ENCODE results near the gene LYVE1.

The LYVE1 gene

DNA sequence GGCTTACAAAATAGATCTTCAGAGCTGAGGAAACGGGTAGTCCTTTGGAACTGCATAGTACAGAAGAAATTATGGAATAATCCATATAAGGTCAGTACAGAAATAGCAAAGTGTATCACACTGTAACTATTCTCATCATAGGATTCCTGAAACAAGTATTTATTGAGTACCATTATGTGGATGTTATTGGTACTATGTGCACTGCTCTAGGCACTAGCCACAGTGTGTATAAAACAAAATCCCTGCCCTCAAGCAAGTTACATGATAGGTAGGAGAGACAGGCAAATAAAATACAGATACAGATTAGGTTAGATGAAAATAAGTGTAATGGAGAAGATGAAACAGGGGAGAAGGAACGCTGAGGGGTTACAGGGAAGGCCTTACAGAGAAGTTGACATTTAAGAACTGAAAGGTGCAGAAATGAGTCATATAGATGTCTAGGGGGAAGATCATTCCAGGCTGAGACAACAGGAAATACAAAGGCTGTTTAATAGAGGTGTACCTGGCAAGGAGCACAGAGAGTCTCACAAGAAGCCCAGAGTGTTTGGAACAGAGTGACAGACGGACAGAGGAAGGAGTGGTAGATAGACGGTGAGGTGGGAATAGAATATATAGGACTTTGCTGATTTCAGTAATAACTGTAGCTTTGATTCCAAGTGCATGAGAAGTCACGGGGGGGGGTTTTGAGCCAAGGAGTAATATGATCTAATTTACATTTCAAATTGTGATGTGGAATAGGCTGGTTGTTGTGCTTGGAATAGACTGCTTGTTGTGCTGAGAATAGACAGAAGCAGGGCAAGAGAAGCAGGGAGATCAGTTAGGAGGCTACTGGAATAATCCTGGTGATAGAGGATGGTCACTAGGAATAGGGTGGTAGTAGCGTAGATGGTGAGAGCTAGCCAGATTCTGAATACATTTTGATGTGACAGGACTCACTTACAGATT, 41.2 kb downstream of the LYVE1 start:
- in situ Hi-C loops (cut with HindIII; ENCODE audit: low sequenced_read_pairs): no loop called here

DNA sequence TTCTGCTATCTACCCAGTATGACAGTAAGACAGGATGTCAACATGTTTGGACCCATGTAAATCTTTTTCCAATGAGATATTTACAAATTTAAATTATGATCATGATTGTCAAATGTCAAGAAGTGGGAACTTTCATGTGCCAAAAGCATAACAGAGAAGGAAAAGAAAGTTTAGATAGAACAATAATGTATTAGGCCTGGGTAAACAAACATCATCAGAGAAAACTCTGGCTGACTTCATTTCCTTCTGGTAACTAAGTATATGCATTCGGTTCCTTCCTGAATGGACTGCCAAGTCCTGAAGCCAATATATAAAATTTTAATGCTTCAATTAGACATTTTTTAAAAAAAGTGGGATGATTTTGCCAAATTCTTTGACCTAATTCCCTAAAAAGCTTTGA, 44.0 kb downstream of the LYVE1 start:
- in situ Hi-C loops (cut with HindIII; ENCODE audit: low sequenced_read_pairs): no loop called here

DNA sequence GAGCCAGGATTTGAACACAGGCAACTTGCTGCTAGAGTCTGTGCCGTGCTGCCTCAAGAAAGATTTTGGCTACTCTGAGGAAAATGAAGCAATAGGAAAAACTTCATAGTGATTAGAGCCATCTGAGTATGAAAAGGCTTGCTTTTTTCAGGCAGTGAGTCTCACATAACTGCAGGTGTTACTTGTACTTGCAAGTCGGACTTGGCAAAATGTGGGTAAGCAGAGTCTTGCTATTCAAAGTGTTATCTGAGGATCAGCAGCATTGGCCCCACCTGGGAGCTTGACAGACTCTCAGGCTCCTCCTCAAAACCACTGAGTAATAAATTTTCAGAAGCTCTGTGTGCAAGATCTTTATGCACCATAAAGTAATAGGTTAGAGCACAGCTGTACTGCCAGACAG, 45.5 kb downstream of the LYVE1 start:
- in situ Hi-C loops (cut with HindIII; ENCODE audit: low sequenced_read_pairs): no loop called here

DNA sequence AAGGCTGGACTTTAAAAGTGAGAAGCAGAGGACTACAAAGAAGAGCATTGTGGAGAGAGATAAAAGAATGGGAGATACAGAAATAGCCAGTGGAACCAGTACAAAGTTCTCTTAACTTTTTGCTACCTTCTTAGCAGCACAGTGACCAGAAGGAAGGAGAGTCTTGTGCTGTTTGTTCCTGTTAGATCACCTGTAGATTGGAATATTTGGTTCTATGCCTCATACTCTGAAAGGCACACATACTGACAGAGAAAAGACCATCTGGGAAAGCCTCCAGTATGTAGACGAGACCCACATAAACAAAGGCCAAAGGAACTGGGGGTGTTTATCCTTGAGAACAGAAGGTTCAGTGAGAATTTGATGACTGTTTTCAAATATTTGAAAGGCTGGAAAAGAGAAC, 46.2 kb downstream of the LYVE1 start:
- in situ Hi-C loops (cut with HindIII; ENCODE audit: low sequenced_read_pairs): no loop called here

DNA sequence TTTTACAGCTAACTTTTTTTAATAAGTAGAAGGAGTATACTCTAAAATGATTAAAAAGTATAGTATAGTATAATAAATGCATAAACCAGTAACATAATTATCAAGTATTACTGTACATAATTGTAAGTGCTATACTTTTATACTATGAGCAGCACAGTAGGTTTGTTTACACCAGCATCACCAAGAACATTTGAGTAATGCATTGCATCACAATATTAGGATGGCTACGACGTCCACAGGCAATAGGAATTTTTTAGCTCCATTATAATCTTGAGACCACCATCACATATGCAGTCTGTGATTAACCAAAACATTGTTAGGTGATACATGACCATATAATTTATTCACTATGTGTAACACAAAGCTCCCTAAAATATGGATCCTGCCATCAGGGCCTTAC, 47.9 kb downstream of the LYVE1 start:
- in situ Hi-C loops (cut with HindIII; ENCODE audit: low sequenced_read_pairs): no loop called here

DNA sequence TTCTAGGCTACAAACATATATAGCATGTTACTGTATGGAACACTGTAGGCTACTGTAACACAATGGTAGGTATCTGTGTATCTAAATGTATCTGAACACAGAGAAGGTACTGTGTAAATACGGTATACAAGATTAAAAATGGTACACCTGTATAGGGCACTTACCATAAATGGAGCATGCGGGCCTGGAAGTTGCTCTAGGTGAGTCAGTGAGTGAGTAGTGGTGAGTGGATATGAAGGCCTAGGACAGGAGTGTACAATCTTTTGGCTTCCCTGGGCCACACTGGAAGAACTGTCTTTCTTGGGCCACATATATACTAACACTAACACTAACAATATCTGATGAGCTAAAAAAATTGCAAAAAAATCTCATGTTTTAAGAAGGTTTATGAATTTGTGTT, 48.8 kb downstream of the LYVE1 start:
- in situ Hi-C loops (cut with HindIII; ENCODE audit: low sequenced_read_pairs): no loop called here

DNA sequence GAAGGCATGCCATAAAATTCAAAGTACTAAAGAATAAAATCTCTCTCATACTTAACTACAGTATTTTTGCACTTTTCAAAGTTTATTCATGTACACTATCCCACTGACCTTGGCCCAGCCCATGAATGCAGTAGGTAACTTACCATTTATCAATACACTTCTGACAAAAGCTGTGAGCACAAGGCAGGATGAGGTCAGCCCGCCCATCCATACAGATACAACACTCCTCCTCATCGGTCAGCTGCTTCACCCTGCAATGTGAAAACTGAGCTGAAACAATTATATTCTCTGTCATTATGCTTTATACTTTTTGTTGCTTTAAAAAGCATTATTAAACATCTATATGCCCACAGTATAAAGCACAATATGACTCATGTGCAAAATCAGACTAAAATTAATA, 49.6 kb downstream of the LYVE1 start:
- in situ Hi-C loops (cut with HindIII; ENCODE audit: low sequenced_read_pairs): no loop called here

DNA sequence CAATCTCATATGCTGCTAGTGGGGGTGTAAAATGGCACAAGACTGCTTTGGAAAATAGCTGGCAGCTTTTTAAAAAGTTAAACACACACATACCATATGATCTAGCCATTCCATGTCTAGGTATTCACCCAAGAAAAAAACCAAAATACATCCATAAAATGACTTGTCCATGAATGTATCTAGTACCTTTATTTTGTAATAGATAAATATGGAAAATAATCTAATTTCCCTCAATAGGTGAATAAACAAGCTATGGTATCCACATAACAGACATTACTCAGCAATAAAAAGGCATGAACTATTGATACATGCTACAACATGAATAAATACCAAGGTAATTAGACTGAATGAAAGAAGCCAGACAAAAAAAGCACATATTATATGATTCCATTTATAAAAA, 50.3 kb downstream of the LYVE1 start:
- in situ Hi-C loops (cut with HindIII; ENCODE audit: low sequenced_read_pairs): no loop called here

DNA sequence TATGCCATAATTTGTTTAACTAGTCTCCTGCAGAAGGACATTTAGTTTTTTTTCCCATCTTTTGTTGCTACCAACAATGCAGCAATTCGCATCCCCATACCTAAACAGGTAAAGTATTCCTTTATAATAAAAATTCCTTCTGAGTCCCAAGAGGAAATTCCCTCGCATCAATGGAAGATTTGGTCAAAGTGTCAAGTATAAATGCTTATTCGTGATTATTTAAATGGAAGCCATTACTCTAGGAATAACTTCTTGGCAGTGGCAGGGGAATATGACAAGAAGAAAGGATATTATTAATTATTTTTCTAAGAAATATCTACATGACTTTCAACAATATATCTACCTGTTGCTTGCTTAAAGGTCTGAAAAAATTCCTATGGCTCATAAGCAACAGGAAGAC, 53.0 kb downstream of the LYVE1 start:
- in situ Hi-C loops (cut with HindIII; ENCODE audit: low sequenced_read_pairs): no loop called here

DNA sequence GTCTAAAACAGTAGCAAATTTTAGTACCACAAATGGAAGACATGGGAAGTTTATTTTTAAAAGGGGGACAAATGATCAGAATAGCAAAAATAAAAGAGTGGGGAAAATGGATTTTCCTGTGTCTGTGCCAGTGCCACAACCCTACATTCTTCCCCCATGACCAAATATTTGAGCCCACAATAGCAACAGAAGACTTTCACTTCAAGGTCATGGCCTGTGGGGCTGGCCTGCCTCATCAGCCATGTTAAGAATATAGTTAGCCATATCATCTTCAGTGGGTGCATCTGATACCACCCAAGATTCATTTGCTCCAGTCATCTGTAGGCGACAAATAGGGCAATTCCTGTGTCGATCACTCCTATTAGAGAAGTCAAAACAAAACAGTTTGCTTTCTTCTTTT, 53.8 kb downstream of the LYVE1 start:
- in situ Hi-C loops (cut with HindIII; ENCODE audit: low sequenced_read_pairs): no loop called here

DNA sequence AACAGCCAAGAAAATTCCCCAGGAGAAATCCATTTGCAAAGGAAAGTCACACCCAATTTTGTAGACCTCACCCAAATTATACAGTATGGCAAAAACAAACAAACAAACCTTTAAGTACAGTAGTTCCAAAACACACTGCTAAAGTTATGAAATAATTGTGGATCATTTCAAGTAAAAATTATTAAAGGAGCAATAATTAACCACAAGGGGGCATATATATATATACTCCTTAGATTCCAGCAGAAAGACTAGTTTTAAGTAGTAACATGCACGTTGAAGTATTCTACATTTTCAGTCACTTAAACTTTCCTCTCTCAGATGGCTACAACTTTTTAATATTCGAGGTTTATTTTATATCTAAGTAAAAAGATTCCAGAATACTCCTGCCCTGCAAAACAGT, 54.3 kb downstream of the LYVE1 start:
- in situ Hi-C loops (cut with HindIII; ENCODE audit: low sequenced_read_pairs): no loop called here

DNA sequence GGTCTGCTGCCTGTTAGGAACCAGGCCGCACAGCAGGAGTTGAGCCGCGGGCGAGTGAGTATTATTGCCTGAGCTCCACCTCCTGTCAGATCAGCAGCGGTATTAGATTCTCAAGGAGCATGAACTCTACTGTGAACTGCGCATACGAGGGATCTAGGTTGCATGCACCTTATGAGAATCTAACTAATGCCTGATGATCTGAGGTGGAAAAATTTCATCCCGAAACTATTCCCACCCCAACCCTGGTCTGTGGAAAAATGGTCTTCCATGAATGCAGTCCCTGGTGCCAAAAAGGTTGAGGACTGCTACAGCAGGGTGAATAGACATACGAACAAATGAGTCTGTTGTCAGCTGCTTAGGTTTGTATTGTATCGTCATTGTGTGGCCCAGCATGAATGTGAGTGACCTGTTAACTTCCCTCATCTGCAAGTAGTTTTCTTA, 57.3 kb downstream of the LYVE1 start:
- in situ Hi-C loops (cut with HindIII; ENCODE audit: low sequenced_read_pairs): no loop called here
